Activated B cell treated with CpG ODN at 0.5 μM for 24 hours (primary cell): ENCODE measurements around the gene ZNF32. TPM values are rescaled to one million over a fixed set of nuclear protein-coding genes. Genes with fewer than 3 reads are reported as not detected.

Experiments
- ATAC-seq: fragments of 200-7000 bp; cut with Tn5 transposase; one replicate; pipeline ENCODE4 v1.10.0; 2021; ENCODE audit warnings: low read depth, mild to moderate bottlenecking, moderate library complexity
- CTCF ChIA-PET: fragments of 350-600 bp; sonication (Branson Sonifier 250); formaldehyde crosslinking; loops from one replicate; lab custom pipeline; 2021; ENCODE audit warnings: antibody characterized with exemption; lab: Charles Lee
- POLR2A ChIA-PET: fragments of 350-600 bp; sonication (Branson Sonifier 250); formaldehyde crosslinking; loops from one replicate; lab custom pipeline; 2021; ENCODE audit warnings: antibody characterized with exemption; lab: Charles Lee
- DNase-seq: peaks from one replicate; pipeline ENCODE4 v3.0.0; 2022
- H3K27ac Mint-ChIP-seq: one replicate; pipeline ENCODE4 v1.8.0; 2020; ENCODE audit warnings: mixed read lengths
- H3K27me3 Mint-ChIP-seq: one replicate; pipeline ENCODE4 v1.8.0; 2021; ENCODE audit warnings: mixed read lengths
- H3K36me3 Mint-ChIP-seq: one replicate; pipeline ENCODE4 v1.8.0; 2021; ENCODE audit warnings: low read depth, mixed read lengths
- H3K4me1 Mint-ChIP-seq: one replicate; pipeline ENCODE4 v1.8.0; 2021; ENCODE audit warnings: mixed read lengths
- H3K4me3 Mint-ChIP-seq: one replicate; pipeline ENCODE4 v1.8.0; 2020; ENCODE audit warnings: mild to moderate bottlenecking, mixed read lengths
- H3K9me3 Mint-ChIP-seq: one replicate; pipeline ENCODE4 v1.8.0; 2020; ENCODE audit warnings: mixed read lengths
- CTCF ChIP-seq: fragments of 200-600 bp; IDR thresholded peaks from one replicate; pipeline ENCODE4 v1.8.0; 2022; ENCODE audit warnings: antibody characterized with exemption, mild to moderate bottlenecking
- intact Hi-C: fragments of 100-400 bp; cut with micrococcal nuclease; formaldehyde crosslinking; loops from one replicate; pipeline ENCODE4 v1.15.1; 2024
- total RNA-seq: library from RNA; stranded (reverse); gene quantifications from 2 replicates; pipeline ENCODE4 v1.2.3, GENCODE V29; 2022

ZNF32 gene
- total RNA-seq, 1 donor from 2014 or later, result 30.1 TPM

- Mint-ChIP-seq H3K27ac (no peak overlapping the region), H3K4me3 (no peak overlapping the region), H3K27me3 (no peaks in the 10 kb centered on the region), H3K36me3 (no peaks in the 10 kb centered on the region), H3K4me1 (peaks cover 26% of the 10 kb centered on the region), H3K9me3 (no peaks in the 10 kb centered on the region)
- no peak for TF ChIP-seq CTCF
- ChIA-PET CTCF (no interaction called here), POLR2A (no interaction called here)
- intact Hi-C loops, result no loop called here
- DNase-seq (no peak), ATAC-seq (no peak)
Measured at GRCh38 chr10:43599333-43599732, 49.3 kb downstream of the ZNF32 start.

- POLR2A ChIA-PET, result no interaction called here
- no peak for ATAC-seq
- no peak for TF ChIP-seq CTCF
Measured at GRCh38 chr10:43598446-43598845, 50.2 kb downstream of the ZNF32 start.

GRCh38 chr10:43596546-43596945 is 52.1 kb downstream of the ZNF32 start:
- ChIA-PET POLR2A (no interaction called here), CTCF (no interaction called here)
- Mint-ChIP-seq H3K4me1 (peaks cover 26% of the 10 kb centered on the region), H3K27me3 (no peaks in the 10 kb centered on the region), H3K27ac (no peak overlapping the region), H3K9me3 (peaks cover 2% of the 10 kb centered on the region), H3K4me3 (no peak overlapping the region), H3K36me3 (no peaks in the 10 kb centered on the region)
- intact Hi-C loops, result no loop called here
- no peak for TF ChIP-seq CTCF
- DNase-seq (no peak), ATAC-seq (no peak)

More at GRCh38 chr10:43598446-43598845, 50.2 kb downstream of the ZNF32 start:
- H3K36me3 Mint-ChIP-seq, result no peaks in the 10 kb centered on the region
- DNase-seq, result no peak
- intact Hi-C loops, result no loop called here
- CTCF ChIA-PET, result no interaction called here
- no peaks in the 10 kb centered on the region for H3K9me3 Mint-ChIP-seq
- H3K4me3 Mint-ChIP-seq, result no peak overlapping the region
- H3K27ac Mint-ChIP-seq, result no peak overlapping the region
- peaks cover 26% of the 10 kb centered on the region for H3K4me1 Mint-ChIP-seq
- H3K27me3 Mint-ChIP-seq, result no peaks in the 10 kb centered on the region

GRCh38 chr10:43595739-43596298 is 52.9 kb downstream of the ZNF32 start:
- intact Hi-C loops, result loop anchor here (1.0 kb wide), 3 partner anchors 10 to 52 kb away; partner anchors contain the start of genes ZNF239, ZNF32 and ZNF485
- H3K27ac Mint-ChIP-seq, result peak overlapping the region; percentile 90
- ChIA-PET CTCF (no interaction called here), POLR2A (interaction anchor here (2.4 to 2.8 kb wide), 2 partner anchors 11 to 22 kb away, joined by 16 to 19 read pairs; partner anchors contain the start of genes ZNF239 and ZNF485)
- no peaks in the 10 kb centered on the region for H3K27me3 Mint-ChIP-seq
- H3K4me1 Mint-ChIP-seq, result peaks cover 26% of the 10 kb centered on the region
- ATAC-seq (peak; percentile 42), DNase-seq (no peak)
- H3K4me3 Mint-ChIP-seq, result peak overlapping the region; percentile 85
- no peak for TF ChIP-seq CTCF
- peaks cover 2% of the 10 kb centered on the region for H3K9me3 Mint-ChIP-seq
- H3K36me3 Mint-ChIP-seq, result no peaks in the 10 kb centered on the region

GRCh38 chr10:43594944-43595589 is 53.6 kb downstream of the ZNF32 start:
- POLR2A ChIA-PET, result interaction anchor here (0.6 to 2.8 kb wide), 5 partner anchors 12 to 1352 kb away, joined by 3 to 19 read pairs (median 3); partner anchors contain the start of genes ZNF239, ZNF32, ZNF485 and ZNF487
- Mint-ChIP-seq H3K9me3 (peaks cover 2% of the 10 kb centered on the region), H3K4me1 (peaks cover 26% of the 10 kb centered on the region), H3K4me3 (peak overlapping the region; percentile 85), H3K27ac (peak overlapping the region; percentile 90), H3K36me3 (no peaks in the 10 kb centered on the region), H3K27me3 (no peaks in the 10 kb centered on the region)
- ATAC-seq, result peak; percentile 90
- intact Hi-C loops, result loop anchor here (1.0 kb wide), 3 partner anchors 11 to 53 kb away; partner anchors contain the start of genes ZNF239, ZNF32 and ZNF485
- CTCF ChIA-PET, result no interaction called here
- TF ChIP-seq CTCF, result no peak
- no peak for DNase-seq
